GM18858 (cell line): ENCODE measurements around the gene PFN1.
"Not testable (repeated sequence)": the region's sequence is repeated elsewhere in the genome, so short reads cannot be mapped to it uniquely, and the experiment has no call there.

Source experiments
- ATAC-seq: cut with Tn5 transposase; IDR thresholded peaks from one replicate; pipeline ENCODE4 v1.9.1; 2021; ENCODE audit not compliant: unreplicated experiment

PFN1 gene

DNA sequence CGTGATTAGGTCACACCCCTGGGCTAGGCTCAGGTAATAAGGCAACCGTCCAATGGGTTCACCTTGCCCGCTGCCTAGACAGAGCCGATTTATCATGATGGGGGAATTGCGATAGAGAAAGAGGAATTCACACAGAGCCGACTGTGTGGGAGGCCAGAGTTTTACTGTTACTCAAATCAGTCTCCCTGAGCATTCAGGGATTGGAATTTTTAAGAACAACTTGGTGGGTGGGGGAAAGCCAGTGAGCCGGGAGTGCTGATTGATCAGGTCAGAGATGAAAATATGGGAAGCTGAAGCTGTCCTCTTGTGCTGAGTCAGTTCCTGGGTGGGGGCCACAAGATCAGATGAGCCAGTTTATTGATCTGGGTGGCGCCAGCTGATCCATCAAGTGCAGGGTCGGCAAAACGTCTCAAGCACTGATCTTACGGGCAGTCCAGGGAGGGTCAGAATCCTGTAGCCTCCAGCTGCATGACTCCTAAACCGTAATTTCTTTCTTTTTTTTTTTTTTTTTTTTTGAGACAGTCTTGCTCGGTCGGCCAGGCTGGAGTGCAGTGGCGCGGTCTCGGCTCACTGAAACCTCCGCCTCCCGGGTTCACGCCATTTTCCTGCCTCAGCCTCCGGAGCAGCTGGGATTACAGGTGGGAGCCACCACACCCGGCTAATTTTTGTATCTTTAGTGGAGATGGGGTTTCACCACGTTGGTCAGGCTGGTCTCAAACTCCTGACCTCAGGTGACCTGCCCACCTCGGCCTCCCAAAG, 21.6 kb downstream of the PFN1 start:
- not testable (repeated sequence) for ATAC-seq

GRCh38 chr17:4921320-4921719, 27.0 kb downstream of the PFN1 start:
- ATAC-seq = no peak

DNA sequence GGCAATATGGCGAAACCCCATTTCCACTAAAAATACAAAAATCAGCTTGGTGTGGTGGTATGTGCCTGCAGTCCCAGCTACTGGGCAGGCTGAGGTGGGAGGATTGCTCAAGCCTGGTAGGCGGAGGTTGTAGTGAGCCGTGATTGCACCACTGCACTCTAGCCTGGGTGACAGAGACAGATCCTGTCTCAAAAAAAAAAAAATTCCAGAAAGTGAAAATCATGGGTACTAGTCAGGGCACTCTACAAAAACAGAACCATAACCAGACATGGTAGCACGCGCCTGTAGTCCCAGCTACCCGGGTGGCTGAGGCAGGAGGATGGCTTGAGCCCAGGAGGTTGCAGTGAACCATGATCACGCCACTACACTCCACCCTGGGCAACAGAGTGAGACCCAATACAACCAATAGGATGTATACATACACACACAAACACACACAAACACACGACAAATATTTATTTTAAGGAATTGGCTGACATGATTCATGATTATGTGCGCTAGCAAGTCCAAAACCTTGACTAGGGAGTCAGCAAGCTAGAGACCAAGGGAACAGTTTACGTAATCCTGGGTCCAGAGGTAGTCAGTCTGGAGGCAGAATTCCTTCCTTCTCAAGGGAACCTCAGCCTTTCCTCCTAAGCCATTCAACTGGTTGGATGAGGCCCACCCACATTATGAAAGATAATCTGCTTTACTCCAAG, 27.8 kb downstream of the PFN1 start:
- ATAC-seq = no peak

- ATAC-seq = no peak
These were observed 28.8 kb downstream of the PFN1 start for GRCh38 chr17:4919511-4920047.

DNA sequence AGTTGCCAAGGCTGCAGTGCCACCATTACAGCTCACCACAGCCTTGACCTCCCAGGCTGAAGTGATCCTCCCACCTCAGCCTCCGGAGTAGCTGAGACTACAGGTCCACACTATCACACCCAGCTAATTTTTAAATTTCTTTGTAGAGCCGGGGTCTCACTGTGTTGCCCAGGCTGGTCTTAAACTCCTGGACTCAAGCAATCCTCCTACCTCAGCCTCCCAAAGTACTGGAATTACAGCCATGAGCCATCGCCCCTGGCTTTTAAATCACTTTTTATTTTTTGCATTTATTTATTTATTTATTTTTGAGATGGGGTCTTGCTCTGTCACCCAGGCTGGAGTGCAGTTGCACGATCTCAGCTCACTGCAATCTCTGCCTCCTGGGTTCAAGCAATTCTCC, 33.8 kb downstream of the PFN1 start:
- not testable (repeated sequence) for ATAC-seq

- ATAC-seq = no peak
These were observed 34.3 kb downstream of the PFN1 start for GRCh38 chr17:4913994-4914393.

DNA sequence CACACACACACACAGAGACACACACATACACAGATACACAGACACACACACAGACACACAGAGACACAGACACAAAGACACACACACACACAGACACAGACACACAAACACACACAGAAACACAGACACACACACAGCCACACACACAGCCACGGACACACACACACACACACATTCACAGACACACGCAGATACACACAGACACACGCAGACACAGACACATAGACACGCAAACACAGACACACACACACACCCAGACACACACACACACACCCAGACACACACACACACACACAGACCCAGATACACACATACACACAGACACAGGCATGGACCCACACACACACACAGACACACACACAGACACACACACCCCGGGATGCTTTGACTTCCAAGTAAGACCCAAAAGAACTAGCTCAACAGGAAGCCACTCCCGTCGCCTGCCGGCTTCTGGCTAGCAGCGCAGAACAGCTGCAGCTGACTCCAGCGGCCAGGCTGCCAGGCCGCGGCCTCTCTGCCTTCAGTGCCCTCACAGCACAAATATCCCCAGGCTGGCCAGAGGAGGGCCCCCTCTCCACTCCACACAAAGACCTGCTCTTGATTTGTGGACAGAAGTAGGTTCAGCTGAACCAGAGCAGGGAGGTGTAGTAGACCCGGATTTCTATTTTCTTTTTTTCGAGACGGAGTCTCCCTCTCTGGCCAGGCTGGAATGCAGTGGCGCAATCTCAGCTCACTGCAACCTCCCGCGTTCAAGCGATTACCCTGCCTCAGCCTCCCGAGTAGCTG, 39.4 kb downstream of the PFN1 start:
- no peak for ATAC-seq

DNA sequence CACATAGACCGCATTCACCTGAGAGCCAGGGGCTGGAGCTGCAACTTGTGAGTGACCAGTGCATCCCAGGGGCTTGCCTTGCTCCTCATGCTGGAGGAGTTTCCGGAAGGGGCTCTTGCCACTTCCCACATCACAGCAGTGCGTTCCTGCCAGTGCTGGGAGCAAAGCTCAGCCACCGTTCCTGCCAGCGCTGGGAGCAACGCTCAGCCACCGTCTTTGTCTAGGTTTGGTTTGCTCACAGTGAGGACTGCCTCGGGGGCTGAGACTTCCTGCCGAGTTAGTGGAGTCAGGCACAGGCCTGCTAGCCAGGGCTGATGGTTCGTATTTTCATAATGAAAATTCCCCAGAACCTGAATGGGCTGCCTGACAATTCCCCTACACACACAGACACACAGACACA, 40.0 kb downstream of the PFN1 start:
- no peak for ATAC-seq

- ATAC-seq = not testable (repeated sequence)
These were observed 41.7 kb downstream of the PFN1 start for GRCh38 chr17:4906642-4907041.

DNA sequence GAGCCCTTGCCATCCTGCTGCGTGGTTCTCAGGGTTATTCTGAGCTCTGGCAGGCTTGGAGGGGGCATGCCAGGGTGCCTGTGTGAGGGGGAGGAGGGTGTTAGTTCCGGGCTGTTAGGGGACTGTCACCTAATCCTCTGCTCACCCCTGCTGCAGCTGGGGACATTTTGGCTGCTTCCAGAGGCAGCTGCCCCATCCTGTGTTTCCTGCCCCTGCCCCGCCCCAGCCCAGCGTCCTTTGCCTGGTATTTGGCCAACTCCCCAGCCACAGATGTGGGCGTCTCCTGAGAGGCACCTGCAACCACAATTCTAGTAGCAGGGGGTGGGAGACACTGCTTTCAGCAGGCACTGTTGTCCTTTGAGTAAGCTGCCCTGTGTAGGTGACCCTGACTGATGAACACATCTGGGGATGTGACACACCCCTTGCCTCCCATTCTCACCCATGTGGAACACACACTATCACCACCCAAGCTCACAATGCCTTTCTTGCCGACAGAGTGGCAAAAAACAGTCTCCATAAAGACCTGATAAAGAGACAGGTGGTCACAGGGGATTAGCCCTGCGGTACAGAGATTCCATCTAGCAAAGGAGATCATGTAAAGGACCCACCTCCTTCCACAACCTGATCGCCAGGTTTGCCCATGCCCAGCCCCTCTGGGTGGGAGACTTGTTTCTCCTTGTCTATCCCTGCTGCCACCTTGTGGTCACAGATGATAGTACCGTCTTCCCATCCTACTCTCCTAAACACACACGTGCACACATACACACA, 45.1 kb downstream of the PFN1 start, which contains the start of gene CHRNE:
CHRNE (minus strand) TSS at position 48 of the 768 bp plus-strand sequence; CDS start at position 13, 35 bp downstream.
- no peak for ATAC-seq

GRCh38 chr17:4902540-4902939, 45.8 kb downstream of the PFN1 start:
- ATAC-seq = no peak

DNA sequence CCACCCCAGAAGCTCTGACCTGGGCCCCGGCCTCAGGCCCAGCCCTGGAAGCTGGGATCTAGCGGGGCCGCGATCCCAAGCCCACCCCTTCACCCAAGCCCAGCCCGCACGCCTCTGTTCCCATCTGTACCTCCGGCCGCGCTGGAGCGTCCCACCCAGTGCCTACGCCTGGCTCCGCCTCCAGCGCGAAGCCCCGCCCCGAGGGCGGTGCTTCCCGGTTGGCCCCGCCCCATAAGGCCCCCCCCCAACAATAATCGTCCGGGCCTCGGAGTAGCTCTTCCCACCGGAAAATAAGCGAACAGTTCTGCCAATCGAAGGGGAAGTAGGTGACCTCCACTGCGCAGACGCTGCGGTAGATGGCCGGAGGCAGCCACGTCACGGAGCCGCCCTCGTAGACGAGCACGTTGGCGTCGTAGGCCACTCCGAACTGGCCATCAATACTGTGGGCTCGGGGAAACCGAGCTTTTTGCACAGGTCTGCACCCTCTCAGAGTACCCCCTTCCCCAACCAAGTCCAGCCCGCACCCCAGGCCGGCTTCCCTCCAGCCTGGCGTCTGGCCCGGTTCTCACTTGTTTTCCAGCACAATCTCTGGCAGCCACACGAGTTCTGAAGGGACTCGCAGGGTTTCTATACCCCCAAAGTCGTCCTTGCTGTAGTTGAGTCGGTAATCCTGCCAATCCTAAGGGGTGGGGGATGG, 46.5 kb downstream of the PFN1 start:
- no peak for ATAC-seq

- ATAC-seq = no peak
These were observed 47.2 kb downstream of the PFN1 start for GRCh38 chr17:4901108-4901647.

- no peak for ATAC-seq
These were observed 47.9 kb downstream of the PFN1 start for GRCh38 chr17:4900231-4901107.

GRCh38 chr17:4899341-4900230, 48.7 kb downstream of the PFN1 start, which contains the start of gene C17orf107:
Gene C17orf107, plus strand, starts transcription at chr17:4899536. Its CDS starts 227 bp downstream, at chr17:4899763.
- no peak for ATAC-seq

DNA sequence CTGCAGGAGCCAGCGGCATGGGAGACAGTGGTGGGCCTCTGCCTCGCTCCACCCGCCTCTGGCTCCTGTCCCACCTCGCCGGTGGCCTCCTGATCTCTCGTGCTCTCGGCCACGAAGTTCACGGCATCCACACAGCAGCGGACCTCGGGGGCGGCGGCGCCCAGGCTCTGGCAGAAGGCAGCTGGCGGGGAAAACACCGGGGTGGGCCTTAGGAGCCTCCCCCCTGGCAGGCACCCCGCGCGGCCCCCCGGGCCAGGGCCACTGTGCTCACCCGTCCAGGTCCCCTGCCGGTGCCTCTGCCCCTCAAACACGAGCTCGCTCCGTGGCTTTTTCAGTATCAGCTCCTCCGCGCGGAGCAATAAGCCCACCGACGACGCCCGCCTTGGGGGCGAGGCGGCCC, 49.4 kb downstream of the PFN1 start:
- ATAC-seq = no peak

DNA sequence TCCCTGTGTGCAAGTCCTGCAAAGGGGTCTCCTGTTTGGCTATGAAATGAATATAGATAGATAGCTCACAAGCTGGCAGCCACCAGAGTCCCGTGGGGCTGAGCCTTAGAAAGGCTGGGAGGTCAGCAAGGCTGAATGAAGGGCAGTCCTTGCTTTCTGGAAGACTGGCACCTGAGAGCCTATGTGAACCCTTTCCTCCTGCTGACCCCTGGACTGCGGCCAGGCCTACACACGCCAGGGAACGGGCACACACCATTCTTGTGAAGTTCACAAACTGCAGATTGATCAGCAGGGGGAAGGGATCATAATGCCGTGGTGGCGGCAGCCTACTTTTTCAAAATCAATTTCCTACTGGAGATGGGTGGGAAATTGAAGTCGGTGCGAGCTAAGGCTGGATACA, 50.0 kb downstream of the PFN1 start:
- ATAC-seq = no peak

DNA sequence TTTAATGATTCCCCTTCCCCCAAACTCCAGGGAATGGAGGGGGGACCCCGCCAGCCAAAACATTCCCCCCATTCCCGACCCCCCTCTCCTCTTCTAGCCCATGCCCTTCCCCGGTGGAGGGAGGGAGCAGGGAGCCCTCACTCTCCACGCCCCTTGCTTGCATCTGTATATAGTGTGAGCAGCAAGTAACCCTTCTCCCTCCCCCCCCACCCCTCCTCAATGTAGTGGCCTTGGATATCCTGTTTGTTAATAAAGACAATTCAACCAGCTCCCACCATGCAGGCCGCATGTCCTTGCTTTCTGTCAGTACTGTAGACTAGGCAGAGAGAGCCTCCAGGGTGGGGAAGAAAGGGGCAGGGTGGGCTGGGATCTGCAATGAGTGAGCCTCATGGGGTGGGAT, 50.5 kb downstream of the PFN1 start:
- no peak for ATAC-seq
